Muscle of leg (tissue), 11 donors: Measurements from ENCODE around the gene TMTC2. TPM values are rescaled to one million over a fixed set of nuclear protein-coding genes. Genes with fewer than 3 reads are reported as not detected.

Experiments used
- DNase-seq: peaks from one replicate; pipeline ENCODE4 v3.0.0; 2013
- H3K27ac ChIP-seq: one replicate; pipeline ENCODE4 v1.5.1; 2013; ENCODE audit warnings: mild to moderate bottlenecking, low read length, control low read depth
- H3K27me3 ChIP-seq: one replicate; pipeline ENCODE4 v1.6.1; 2013; ENCODE audit warnings: low read length; ENCODE audit not compliant: control insufficient read depth, insufficient read depth
- H3K36me3 ChIP-seq: one replicate; pipeline ENCODE4 v1.6.1; 2013; ENCODE audit warnings: low read length; ENCODE audit not compliant: control insufficient read depth, insufficient read depth
- H3K4me1 ChIP-seq: one replicate; pipeline ENCODE4 v1.6.1; 2013; ENCODE audit warnings: low read length; ENCODE audit not compliant: control insufficient read depth, insufficient read depth
- H3K4me3 ChIP-seq: one replicate; pipeline ENCODE4 v1.5.1; 2013; ENCODE audit warnings: low read length, control low read depth
- H3K9me3 ChIP-seq: replicated peaks from 2 replicates; pipeline ENCODE4 v1.6.1; 2013; ENCODE audit warnings: low read depth, low read length; ENCODE audit not compliant: control insufficient read depth
- WGBS: methylation state at CpG from one replicate; pipeline ENCODE4 v1.1.5; 2013; ENCODE audit warnings: missing lambda C conversion rate; ENCODE audit not compliant: insufficient coverage; 5-methylcytosine and 5-hydroxymethylcytosine counted together
- polyA plus RNA-seq, 8 donors: library from polyadenylated mRNA; unstranded; fragments of 120-200 nt; gene quantifications; one replicate each; pipeline versions ENCODE4 v1.2.1 to v1.2.3, GENCODE V29; 2013; ENCODE audit warnings: inconsistent platforms in 1 of 8, low replicate concordance in 1 of 8; ENCODE audit not compliant: insufficient read length in 8 of 8, insufficient read depth in 1 of 8
- total RNA-seq: library from RNA; stranded (reverse); fragments of 120-200 nt; gene quantifications from one replicate; pipeline ENCODE4 v1.2.4, GENCODE V29; 2013

TMTC2 gene
- total and polyA plus RNA-seq, 9 donors: 10.8 to 24.8 (median 18.3) TPM

GRCh38 chr12:83149987-83150386 is 463.3 kb downstream of the TMTC2 start:
- no peak overlapping the region for H3K4me3 ChIP-seq
- H3K36me3 ChIP-seq: no peaks in the 10 kb centered on the region
- no CpG with 5 or more reads among the region's 3 CpGs for WGBS
- H3K27ac ChIP-seq: no peak overlapping the region
- H3K9me3 ChIP-seq: no peaks in the 10 kb centered on the region
- no peaks in the 10 kb centered on the region for H3K27me3 ChIP-seq
- H3K4me1 ChIP-seq: no peaks in the 10 kb centered on the region
- DNase-seq: no peak

- no peaks in the 10 kb centered on the region for H3K4me1 ChIP-seq
- H3K4me3 ChIP-seq: no peak overlapping the region
- H3K9me3 ChIP-seq: no peaks in the 10 kb centered on the region
- no peaks in the 10 kb centered on the region for H3K27me3 ChIP-seq
- WGBS: 80% methylated on average over 2 of the region's 3 CpGs
- H3K36me3 ChIP-seq: no peaks in the 10 kb centered on the region
- no peak overlapping the region for H3K27ac ChIP-seq
- no peak for DNase-seq
Observed at GRCh38 chr12:83150465-83151189, 463.9 kb downstream of the TMTC2 start.

- Histone ChIP-seq H3K9me3 (no peaks in the 10 kb centered on the region), H3K27ac (no peak overlapping the region), H3K27me3 (no peaks in the 10 kb centered on the region), H3K4me1 (no peaks in the 10 kb centered on the region), H3K36me3 (no peaks in the 10 kb centered on the region), H3K4me3 (no peak overlapping the region)
- peak; percentile 56 for DNase-seq
Observed at GRCh38 chr12:83153177-83153576, 466.5 kb downstream of the TMTC2 start.

- Histone ChIP-seq H3K4me1 (no peaks in the 10 kb centered on the region), H3K36me3 (no peaks in the 10 kb centered on the region), H3K27ac (no peak overlapping the region), H3K27me3 (no peaks in the 10 kb centered on the region), H3K4me3 (no peak overlapping the region), H3K9me3 (no peaks in the 10 kb centered on the region)
- DNase-seq: no peak
- WGBS: 83% methylated on average over 2 of the region's 5 CpGs
Observed at GRCh38 chr12:83156815-83157214, 470.1 kb downstream of the TMTC2 start.

- no peak for DNase-seq
- Histone ChIP-seq H3K36me3 (no peaks in the 10 kb centered on the region), H3K4me3 (no peak overlapping the region), H3K9me3 (no peaks in the 10 kb centered on the region), H3K4me1 (no peaks in the 10 kb centered on the region), H3K27ac (no peak overlapping the region), H3K27me3 (no peaks in the 10 kb centered on the region)
- no CpG with 5 or more reads among the region's 4 CpGs for WGBS
Observed at GRCh38 chr12:83157604-83158003, 470.9 kb downstream of the TMTC2 start.

- Histone ChIP-seq H3K27me3 (no peaks in the 10 kb centered on the region), H3K9me3 (no peaks in the 10 kb centered on the region), H3K36me3 (no peaks in the 10 kb centered on the region), H3K4me3 (no peak overlapping the region), H3K4me1 (no peaks in the 10 kb centered on the region), H3K27ac (no peak overlapping the region)
- DNase-seq: peak; percentile 28
- 92% methylated on average over 2 of the region's 5 CpGs for WGBS
Observed at GRCh38 chr12:83158613-83159207, 472.0 kb downstream of the TMTC2 start.

GRCh38 chr12:83161456-83161855 is 474.8 kb downstream of the TMTC2 start:
- no peaks in the 10 kb centered on the region for H3K4me1 ChIP-seq
- H3K36me3 ChIP-seq: no peaks in the 10 kb centered on the region
- no CpG with 5 or more reads among the region's 1 CpG for WGBS
- DNase-seq: no peak
- no peaks in the 10 kb centered on the region for H3K27me3 ChIP-seq
- no peak overlapping the region for H3K4me3 ChIP-seq
- no peak overlapping the region for H3K27ac ChIP-seq
- no peaks in the 10 kb centered on the region for H3K9me3 ChIP-seq

- Histone ChIP-seq H3K4me1 (no peaks in the 10 kb centered on the region), H3K27me3 (no peaks in the 10 kb centered on the region), H3K4me3 (no peak overlapping the region), H3K9me3 (no peaks in the 10 kb centered on the region), H3K27ac (no peak overlapping the region), H3K36me3 (no peaks in the 10 kb centered on the region)
- 71% methylated on average over 1 of the region's 1 CpG for WGBS
- DNase-seq: no peak
Observed at GRCh38 chr12:83168751-83169150, 482.0 kb downstream of the TMTC2 start.

GRCh38 chr12:83172441-83172840 is 485.7 kb downstream of the TMTC2 start:
- Histone ChIP-seq H3K27ac (no peak overlapping the region), H3K27me3 (no peaks in the 10 kb centered on the region), H3K36me3 (no peaks in the 10 kb centered on the region), H3K4me3 (no peak overlapping the region), H3K9me3 (no peaks in the 10 kb centered on the region), H3K4me1 (no peaks in the 10 kb centered on the region)
- no CpG with 5 or more reads among the region's 2 CpGs for WGBS
- DNase-seq: no peak

- Histone ChIP-seq H3K27ac (no peak overlapping the region), H3K27me3 (no peaks in the 10 kb centered on the region)
- 100% methylated on average over 1 of the region's 7 CpGs for WGBS
Observed at GRCh38 chr12:83172866-83173649, 486.4 kb downstream of the TMTC2 start.

More at GRCh38 chr12:83172866-83173649, 486.4 kb downstream of the TMTC2 start:
- Histone ChIP-seq H3K4me1 (no peaks in the 10 kb centered on the region), H3K36me3 (no peaks in the 10 kb centered on the region), H3K9me3 (no peaks in the 10 kb centered on the region), H3K4me3 (no peak overlapping the region)
- DNase-seq: no peak
